ENCODE results near the gene MLLT10. TPM values are rescaled to one million over a fixed set of nuclear protein-coding genes. Genes with fewer than 3 reads are reported as not detected.

The MLLT10 gene
- total and polyA plus RNA-seq, 2 of the 8 experiments (the other 6 are each of a cell fraction or from before 2014, with no cell fraction given): 53.1 to 62.1 TPM

DNA sequence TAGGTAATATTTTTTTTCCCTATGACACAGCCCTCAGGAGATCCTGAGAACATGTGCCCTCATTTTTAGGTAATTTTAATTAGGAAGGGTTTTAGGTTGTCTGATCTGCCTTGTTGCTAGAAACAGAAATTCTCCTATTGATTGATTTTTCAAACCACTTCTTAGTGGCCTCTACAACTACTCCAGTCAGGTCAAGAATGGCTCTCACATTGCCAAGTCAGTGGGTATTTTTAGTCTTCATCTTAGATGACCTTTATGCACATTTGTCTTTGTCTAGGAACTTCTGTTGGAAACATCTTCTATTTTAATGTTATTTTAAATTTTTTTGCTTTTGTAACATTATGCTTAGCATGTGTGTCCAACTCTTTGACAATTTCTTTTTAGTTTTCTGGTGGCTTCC lies 162.3 kb downstream of the MLLT10 start (continued):
- TF ChIP-seq, protein P1, sequence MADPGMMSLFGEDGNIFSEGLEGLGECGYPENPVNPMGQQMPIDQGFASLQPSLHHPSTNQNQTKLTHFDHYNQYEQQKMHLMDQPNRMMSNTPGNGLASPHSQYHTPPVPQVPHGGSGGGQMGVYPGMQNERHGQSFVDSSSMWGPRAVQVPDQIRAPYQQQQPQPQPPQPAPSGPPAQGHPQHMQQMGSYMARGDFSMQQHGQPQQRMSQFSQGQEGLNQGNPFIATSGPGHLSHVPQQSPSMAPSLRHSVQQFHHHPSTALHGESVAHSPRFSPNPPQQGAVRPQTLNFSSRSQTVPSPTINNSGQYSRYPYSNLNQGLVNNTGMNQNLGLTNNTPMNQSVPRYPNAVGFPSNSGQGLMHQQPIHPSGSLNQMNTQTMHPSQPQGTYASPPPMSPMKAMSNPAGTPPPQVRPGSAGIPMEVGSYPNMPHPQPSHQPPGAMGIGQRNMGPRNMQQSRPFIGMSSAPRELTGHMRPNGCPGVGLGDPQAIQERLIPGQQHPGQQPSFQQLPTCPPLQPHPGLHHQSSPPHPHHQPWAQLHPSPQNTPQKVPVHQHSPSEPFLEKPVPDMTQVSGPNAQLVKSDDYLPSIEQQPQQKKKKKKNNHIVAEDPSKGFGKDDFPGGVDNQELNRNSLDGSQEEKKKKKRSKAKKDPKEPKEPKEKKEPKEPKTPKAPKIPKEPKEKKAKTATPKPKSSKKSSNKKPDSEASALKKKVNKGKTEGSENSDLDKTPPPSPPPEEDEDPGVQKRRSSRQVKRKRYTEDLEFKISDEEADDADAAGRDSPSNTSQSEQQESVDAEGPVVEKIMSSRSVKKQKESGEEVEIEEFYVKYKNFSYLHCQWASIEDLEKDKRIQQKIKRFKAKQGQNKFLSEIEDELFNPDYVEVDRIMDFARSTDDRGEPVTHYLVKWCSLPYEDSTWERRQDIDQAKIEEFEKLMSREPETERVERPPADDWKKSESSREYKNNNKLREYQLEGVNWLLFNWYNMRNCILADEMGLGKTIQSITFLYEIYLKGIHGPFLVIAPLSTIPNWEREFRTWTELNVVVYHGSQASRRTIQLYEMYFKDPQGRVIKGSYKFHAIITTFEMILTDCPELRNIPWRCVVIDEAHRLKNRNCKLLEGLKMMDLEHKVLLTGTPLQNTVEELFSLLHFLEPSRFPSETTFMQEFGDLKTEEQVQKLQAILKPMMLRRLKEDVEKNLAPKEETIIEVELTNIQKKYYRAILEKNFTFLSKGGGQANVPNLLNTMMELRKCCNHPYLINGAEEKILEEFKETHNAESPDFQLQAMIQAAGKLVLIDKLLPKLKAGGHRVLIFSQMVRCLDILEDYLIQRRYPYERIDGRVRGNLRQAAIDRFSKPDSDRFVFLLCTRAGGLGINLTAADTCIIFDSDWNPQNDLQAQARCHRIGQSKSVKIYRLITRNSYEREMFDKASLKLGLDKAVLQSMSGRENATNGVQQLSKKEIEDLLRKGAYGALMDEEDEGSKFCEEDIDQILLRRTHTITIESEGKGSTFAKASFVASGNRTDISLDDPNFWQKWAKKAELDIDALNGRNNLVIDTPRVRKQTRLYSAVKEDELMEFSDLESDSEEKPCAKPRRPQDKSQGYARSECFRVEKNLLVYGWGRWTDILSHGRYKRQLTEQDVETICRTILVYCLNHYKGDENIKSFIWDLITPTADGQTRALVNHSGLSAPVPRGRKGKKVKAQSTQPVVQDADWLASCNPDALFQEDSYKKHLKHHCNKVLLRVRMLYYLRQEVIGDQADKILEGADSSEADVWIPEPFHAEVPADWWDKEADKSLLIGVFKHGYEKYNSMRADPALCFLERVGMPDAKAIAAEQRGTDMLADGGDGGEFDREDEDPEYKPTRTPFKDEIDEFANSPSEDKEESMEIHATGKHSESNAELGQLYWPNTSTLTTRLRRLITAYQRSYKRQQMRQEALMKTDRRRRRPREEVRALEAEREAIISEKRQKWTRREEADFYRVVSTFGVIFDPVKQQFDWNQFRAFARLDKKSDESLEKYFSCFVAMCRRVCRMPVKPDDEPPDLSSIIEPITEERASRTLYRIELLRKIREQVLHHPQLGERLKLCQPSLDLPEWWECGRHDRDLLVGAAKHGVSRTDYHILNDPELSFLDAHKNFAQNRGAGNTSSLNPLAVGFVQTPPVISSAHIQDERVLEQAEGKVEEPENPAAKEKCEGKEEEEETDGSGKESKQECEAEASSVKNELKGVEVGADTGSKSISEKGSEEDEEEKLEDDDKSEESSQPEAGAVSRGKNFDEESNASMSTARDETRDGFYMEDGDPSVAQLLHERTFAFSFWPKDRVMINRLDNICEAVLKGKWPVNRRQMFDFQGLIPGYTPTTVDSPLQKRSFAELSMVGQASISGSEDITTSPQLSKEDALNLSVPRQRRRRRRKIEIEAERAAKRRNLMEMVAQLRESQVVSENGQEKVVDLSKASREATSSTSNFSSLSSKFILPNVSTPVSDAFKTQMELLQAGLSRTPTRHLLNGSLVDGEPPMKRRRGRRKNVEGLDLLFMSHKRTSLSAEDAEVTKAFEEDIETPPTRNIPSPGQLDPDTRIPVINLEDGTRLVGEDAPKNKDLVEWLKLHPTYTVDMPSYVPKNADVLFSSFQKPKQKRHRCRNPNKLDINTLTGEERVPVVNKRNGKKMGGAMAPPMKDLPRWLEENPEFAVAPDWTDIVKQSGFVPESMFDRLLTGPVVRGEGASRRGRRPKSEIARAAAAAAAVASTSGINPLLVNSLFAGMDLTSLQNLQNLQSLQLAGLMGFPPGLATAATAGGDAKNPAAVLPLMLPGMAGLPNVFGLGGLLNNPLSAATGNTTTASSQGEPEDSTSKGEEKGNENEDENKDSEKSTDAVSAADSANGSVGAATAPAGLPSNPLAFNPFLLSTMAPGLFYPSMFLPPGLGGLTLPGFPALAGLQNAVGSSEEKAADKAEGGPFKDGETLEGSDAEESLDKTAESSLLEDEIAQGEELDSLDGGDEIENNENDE (IDR thresholded peaks at IDR 0.05; ENCODE audit: insufficient replicate concordance, low read length): no peak
- TF ChIP-seq RFX5 (IDR thresholded peaks at IDR 0.05; ENCODE audit: borderline replicate concordance, low read depth, low read length) (no peak), BRCA1 (IDR thresholded peaks at IDR 0.05; ENCODE audit: low read depth, low read length) (no peak), SP2 (IDR thresholded peaks at IDR 0.05; ENCODE audit: low read length) (no peak), FOSL1 (IDR thresholded peaks at IDR 0.05; ENCODE audit: insufficient read depth, low read depth, low read length) (no peak), HDAC6 (IDR thresholded peaks at IDR 0.05; ENCODE audit: low read depth, low read length) (no peak), KDM1A (IDR thresholded peaks at IDR 0.05; ENCODE audit: borderline replicate concordance, low read length) (no peak), EZH2 (IDR thresholded peaks at IDR 0.05; ENCODE audit: low read depth, low read length, severe bottlenecking) (no peak), SP1 (IDR thresholded peaks at IDR 0.05; ENCODE audit: low read depth, low read length) (no peak)
- TF ChIP-seq, protein P2, sequence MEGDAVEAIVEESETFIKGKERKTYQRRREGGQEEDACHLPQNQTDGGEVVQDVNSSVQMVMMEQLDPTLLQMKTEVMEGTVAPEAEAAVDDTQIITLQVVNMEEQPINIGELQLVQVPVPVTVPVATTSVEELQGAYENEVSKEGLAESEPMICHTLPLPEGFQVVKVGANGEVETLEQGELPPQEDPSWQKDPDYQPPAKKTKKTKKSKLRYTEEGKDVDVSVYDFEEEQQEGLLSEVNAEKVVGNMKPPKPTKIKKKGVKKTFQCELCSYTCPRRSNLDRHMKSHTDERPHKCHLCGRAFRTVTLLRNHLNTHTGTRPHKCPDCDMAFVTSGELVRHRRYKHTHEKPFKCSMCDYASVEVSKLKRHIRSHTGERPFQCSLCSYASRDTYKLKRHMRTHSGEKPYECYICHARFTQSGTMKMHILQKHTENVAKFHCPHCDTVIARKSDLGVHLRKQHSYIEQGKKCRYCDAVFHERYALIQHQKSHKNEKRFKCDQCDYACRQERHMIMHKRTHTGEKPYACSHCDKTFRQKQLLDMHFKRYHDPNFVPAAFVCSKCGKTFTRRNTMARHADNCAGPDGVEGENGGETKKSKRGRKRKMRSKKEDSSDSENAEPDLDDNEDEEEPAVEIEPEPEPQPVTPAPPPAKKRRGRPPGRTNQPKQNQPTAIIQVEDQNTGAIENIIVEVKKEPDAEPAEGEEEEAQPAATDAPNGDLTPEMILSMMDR (IDR thresholded peaks at IDR 0.05; ENCODE audit: control extremely low read depth in 1 of 3, insufficient read depth in 1 of 3, low read depth in 1 of 3, low read length in 3 of 3): no peak
